Measurements from ENCODE around the gene MGA.

MGA gene

GRCh38 chr15:41801185-41801584, 141.0 kb downstream of the MGA start:
- no peak for ATAC-seq
- TF ChIP-seq TOX (CRISPR knock-in tag; IDR thresholded peaks at IDR 0.05; ENCODE audit: borderline replicate concordance): no peak
- no peak for TF ChIP-seq ESRRG (CRISPR knock-in tag; IDR thresholded peaks at IDR 0.05)
- TF ChIP-seq CSRNP3 (CRISPR knock-in tag; IDR thresholded peaks at IDR 0.05): no peak
- TF ChIP-seq TSHZ2 (CRISPR knock-in tag; IDR thresholded peaks at IDR 0.05): no peak
- no peak for TF ChIP-seq ZC3H10 (CRISPR knock-in tag; IDR thresholded peaks at IDR 0.05)
- no peak for TF ChIP-seq ZNF565 (CRISPR knock-in tag; conservative IDR thresholded peaks at IDR 0.05; ENCODE audit: low read depth)
- no peak for TF ChIP-seq ZNF70 (CRISPR knock-in tag; IDR thresholded peaks at IDR 0.05)
- no peak for TF ChIP-seq OSR1 (CRISPR knock-in tag; IDR thresholded peaks at IDR 0.05)
- TF ChIP-seq CSDC2 (CRISPR knock-in tag; IDR thresholded peaks at IDR 0.05): no peak
- TF ChIP-seq BACH2 (CRISPR knock-in tag; IDR thresholded peaks at IDR 0.05; ENCODE audit: borderline replicate concordance): no peak
- no peak for TF ChIP-seq PPARA (CRISPR knock-in tag; IDR thresholded peaks at IDR 0.05; ENCODE audit: borderline replicate concordance)

- TF ChIP-seq ZC3H10 (CRISPR knock-in tag; IDR thresholded peaks at IDR 0.05) (no peak), BACH2 (CRISPR knock-in tag; IDR thresholded peaks at IDR 0.05; ENCODE audit: borderline replicate concordance) (no peak), RARB (CRISPR knock-in tag; IDR thresholded peaks at IDR 0.05) (no peak), SNAI2 (CRISPR knock-in tag; IDR thresholded peaks at IDR 0.05) (no peak), OSR1 (CRISPR knock-in tag; IDR thresholded peaks at IDR 0.05) (no peak), ZNF565 (CRISPR knock-in tag; conservative IDR thresholded peaks at IDR 0.05; ENCODE audit: low read depth) (no peak), ARNTL (CRISPR knock-in tag; IDR thresholded peaks at IDR 0.05; ENCODE audit: borderline replicate concordance, low read depth) (no peak), ZFP30 (CRISPR knock-in tag; IDR thresholded peaks at IDR 0.05) (no peak)
- ATAC-seq: no peak
Observed at GRCh38 chr15:41801850-41802455, 141.7 kb downstream of the MGA start.

GRCh38 chr15:41804361-41804760, 144.2 kb downstream of the MGA start:
- no peak for TF ChIP-seq GLIS3 (CRISPR knock-in tag; IDR thresholded peaks at IDR 0.05)
- TF ChIP-seq BACH2 (CRISPR knock-in tag; IDR thresholded peaks at IDR 0.05; ENCODE audit: borderline replicate concordance): no peak
- TF ChIP-seq CREB5 (CRISPR knock-in tag; IDR thresholded peaks at IDR 0.05; ENCODE audit: low read depth): no peak
- no peak for TF ChIP-seq ISL1 (CRISPR knock-in tag; IDR thresholded peaks at IDR 0.05)
- no peak for TF ChIP-seq ZFP30 (CRISPR knock-in tag; IDR thresholded peaks at IDR 0.05)
- no peak for TF ChIP-seq ZFP3 (CRISPR knock-in tag; IDR thresholded peaks at IDR 0.05)
- no peak for TF ChIP-seq ZNF565 (CRISPR knock-in tag; conservative IDR thresholded peaks at IDR 0.05; ENCODE audit: low read depth)
- TF ChIP-seq ZNF70 (CRISPR knock-in tag; IDR thresholded peaks at IDR 0.05): no peak
- TF ChIP-seq ARNTL (CRISPR knock-in tag; IDR thresholded peaks at IDR 0.05; ENCODE audit: borderline replicate concordance, low read depth): no peak
- TF ChIP-seq ZC3H10 (CRISPR knock-in tag; IDR thresholded peaks at IDR 0.05): no peak
- no peak for TF ChIP-seq TSHZ2 (CRISPR knock-in tag; IDR thresholded peaks at IDR 0.05)
- no peak for TF ChIP-seq ZNF8 (CRISPR knock-in tag; IDR thresholded peaks at IDR 0.05)
- no peak for TF ChIP-seq POU6F1 (CRISPR knock-in tag; IDR thresholded peaks at IDR 0.05; ENCODE audit: borderline replicate concordance, low read depth)
- no peak for TF ChIP-seq TOX (CRISPR knock-in tag; IDR thresholded peaks at IDR 0.05; ENCODE audit: borderline replicate concordance)
- TF ChIP-seq PATZ1 (CRISPR knock-in tag; IDR thresholded peaks at IDR 0.05; ENCODE audit: borderline replicate concordance): no peak
- no peak for TF ChIP-seq TCF4 (CRISPR knock-in tag; IDR thresholded peaks at IDR 0.05; ENCODE audit: borderline replicate concordance)
- TF ChIP-seq CSRNP3 (CRISPR knock-in tag; IDR thresholded peaks at IDR 0.05): no peak
- no peak for TF ChIP-seq OSR1 (CRISPR knock-in tag; IDR thresholded peaks at IDR 0.05)
- TF ChIP-seq PPARA (CRISPR knock-in tag; IDR thresholded peaks at IDR 0.05; ENCODE audit: borderline replicate concordance): no peak
- no peak for TF ChIP-seq RARB (CRISPR knock-in tag; IDR thresholded peaks at IDR 0.05)
- no peak for ATAC-seq

All from SK-N-SH treated with all-trans-retinoic acid at 6 μM for 48 hours (cell line).